ENCODE data around the gene PIEZO2. TPM values are rescaled to one million over a fixed set of nuclear protein-coding genes. Genes with fewer than 3 reads are reported as not detected.

The PIEZO2 gene
- polyA plus RNA-seq, 1 donor, result 25.1 TPM

GRCh38 chr18:11095674-11096293 lies 53.6 kb downstream of the PIEZO2 start:
- no peaks in the 10 kb centered on the region for H3K9me3 ChIP-seq (ENCODE audit: control insufficient read depth, low read depth, low read length)
- no peak overlapping the region for H3K4me3 ChIP-seq (ENCODE audit: low read length)
- no peaks in the 10 kb centered on the region for H3K27me3 ChIP-seq (ENCODE audit: control insufficient read depth, insufficient read depth, low read length)
- DNase-seq, result no peak
- H3K27ac ChIP-seq (ENCODE audit: low read length), result no peak overlapping the region
- WGBS (ENCODE audit: insufficient coverage, low lambda C conversion rate), result 90% methylated on average over 2 of the region's 6 CpGs
- H3K36me3 ChIP-seq (ENCODE audit: control insufficient read depth, insufficient read depth, low read length), result no peaks in the 10 kb centered on the region
- no peaks in the 10 kb centered on the region for H3K4me1 ChIP-seq (ENCODE audit: control insufficient read depth, insufficient read depth, low read length)

DNA sequence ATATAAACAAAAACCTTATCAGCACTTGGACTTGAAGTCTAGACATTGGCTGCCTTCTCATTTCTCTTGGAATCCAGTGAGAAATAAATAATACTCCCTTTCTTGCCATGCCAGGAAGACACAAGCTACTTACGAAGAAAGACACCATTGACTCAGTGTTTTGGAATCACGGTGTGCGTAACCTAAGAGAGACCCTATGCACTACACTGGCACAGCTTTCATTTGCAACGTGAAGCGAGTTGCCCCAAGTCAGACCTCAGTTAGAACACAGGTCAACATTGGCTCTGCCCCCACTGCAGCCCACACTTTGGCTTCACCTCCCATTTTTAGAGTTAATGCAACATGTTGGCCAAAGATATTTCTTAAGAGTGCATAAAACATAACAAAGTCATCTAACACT lies 54.2 kb downstream of the PIEZO2 start:
- no peak overlapping the region for H3K27ac ChIP-seq (ENCODE audit: low read length)
- H3K9me3 ChIP-seq (ENCODE audit: control insufficient read depth, low read depth, low read length), result no peaks in the 10 kb centered on the region
- H3K4me1 ChIP-seq (ENCODE audit: control insufficient read depth, insufficient read depth, low read length), result no peaks in the 10 kb centered on the region
- no peak overlapping the region for H3K4me3 ChIP-seq (ENCODE audit: low read length)
- H3K27me3 ChIP-seq (ENCODE audit: control insufficient read depth, insufficient read depth, low read length), result no peaks in the 10 kb centered on the region
- no peaks in the 10 kb centered on the region for H3K36me3 ChIP-seq (ENCODE audit: control insufficient read depth, insufficient read depth, low read length)
- DNase-seq, result no peak
- WGBS (ENCODE audit: insufficient coverage, low lambda C conversion rate), result no CpG with 5 or more reads among the region's 5 CpGs

DNA sequence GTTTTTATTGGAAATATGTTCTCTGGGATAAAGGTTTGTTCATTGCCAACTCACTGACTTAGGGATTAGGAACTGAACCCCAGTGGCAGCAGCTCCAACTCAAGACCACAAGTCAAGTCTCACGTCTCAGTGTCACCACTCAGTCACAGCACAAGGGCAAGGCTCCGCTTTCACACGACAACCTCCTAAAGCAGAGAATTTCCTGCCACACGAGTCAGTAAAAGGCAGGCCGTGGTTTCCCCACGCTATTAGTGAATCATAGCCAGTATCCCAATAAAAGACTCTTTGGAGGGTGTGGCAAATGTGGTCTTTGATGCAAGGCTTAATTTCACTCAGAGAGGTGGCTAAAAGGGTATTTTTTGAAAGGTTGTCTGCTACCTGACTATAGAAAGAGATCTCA lies 57.6 kb downstream of the PIEZO2 start:
- Histone ChIP-seq H3K27ac (ENCODE audit: low read length) (no peak overlapping the region), H3K9me3 (ENCODE audit: control insufficient read depth, low read depth, low read length) (no peaks in the 10 kb centered on the region), H3K36me3 (ENCODE audit: control insufficient read depth, insufficient read depth, low read length) (no peaks in the 10 kb centered on the region), H3K4me1 (ENCODE audit: control insufficient read depth, insufficient read depth, low read length) (peaks cover 14% of the 10 kb centered on the region), H3K4me3 (ENCODE audit: low read length) (no peak overlapping the region), H3K27me3 (ENCODE audit: control insufficient read depth, insufficient read depth, low read length) (no peaks in the 10 kb centered on the region)
- no peak for DNase-seq
- no CpG with 5 or more reads among the region's 6 CpGs for WGBS (ENCODE audit: insufficient coverage, low lambda C conversion rate)

- H3K27ac ChIP-seq (ENCODE audit: low read length), result peak overlapping the region; percentile 4
- no peak for DNase-seq
- peaks cover 14% of the 10 kb centered on the region for H3K4me1 ChIP-seq (ENCODE audit: control insufficient read depth, insufficient read depth, low read length)
- H3K36me3 ChIP-seq (ENCODE audit: control insufficient read depth, insufficient read depth, low read length), result no peaks in the 10 kb centered on the region
- H3K27me3 ChIP-seq (ENCODE audit: control insufficient read depth, insufficient read depth, low read length), result no peaks in the 10 kb centered on the region
- no peaks in the 10 kb centered on the region for H3K9me3 ChIP-seq (ENCODE audit: control insufficient read depth, low read depth, low read length)
- WGBS (ENCODE audit: insufficient coverage, low lambda C conversion rate), result no CpG with 5 or more reads among the region's 9 CpGs
- no peak overlapping the region for H3K4me3 ChIP-seq (ENCODE audit: low read length)
Measured at GRCh38 chr18:11089931-11090715, 59.2 kb downstream of the PIEZO2 start.

DNA sequence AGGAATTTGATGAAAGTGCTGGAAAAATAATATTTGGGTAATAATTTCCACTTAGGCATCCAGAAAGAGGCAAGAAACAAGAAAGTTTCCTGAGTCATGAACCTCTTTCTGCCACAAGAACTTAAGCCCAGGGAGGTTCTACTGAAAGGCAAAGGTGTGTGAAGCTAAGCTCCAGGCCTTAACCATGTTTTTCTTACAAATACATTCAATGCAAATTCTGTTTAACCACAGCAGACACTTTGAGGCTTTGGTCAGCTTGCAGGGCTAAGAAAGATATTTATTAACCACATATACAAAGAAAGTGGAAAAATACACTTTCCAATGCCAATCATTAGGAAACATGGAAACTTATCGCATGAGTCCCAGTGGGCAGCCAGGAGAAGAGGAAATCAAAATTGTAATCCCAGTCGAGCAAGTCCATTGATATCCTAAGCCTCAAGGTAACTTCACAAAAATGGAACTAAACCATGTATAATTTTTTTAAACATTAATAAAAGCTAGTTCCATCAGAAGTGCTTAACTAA lies 68.3 kb downstream of the PIEZO2 start:
- H3K4me3 ChIP-seq (ENCODE audit: low read length), result no peak overlapping the region
- H3K27me3 ChIP-seq (ENCODE audit: control insufficient read depth, insufficient read depth, low read length), result no peaks in the 10 kb centered on the region
- no peaks in the 10 kb centered on the region for H3K9me3 ChIP-seq (ENCODE audit: control insufficient read depth, low read depth, low read length)
- no peak for DNase-seq
- no peak overlapping the region for H3K27ac ChIP-seq (ENCODE audit: low read length)
- no CpG with 5 or more reads among the region's 2 CpGs for WGBS (ENCODE audit: insufficient coverage, low lambda C conversion rate)
- H3K4me1 ChIP-seq (ENCODE audit: control insufficient read depth, insufficient read depth, low read length), result peaks cover 17% of the 10 kb centered on the region
- H3K36me3 ChIP-seq (ENCODE audit: control insufficient read depth, insufficient read depth, low read length), result no peaks in the 10 kb centered on the region

DNA sequence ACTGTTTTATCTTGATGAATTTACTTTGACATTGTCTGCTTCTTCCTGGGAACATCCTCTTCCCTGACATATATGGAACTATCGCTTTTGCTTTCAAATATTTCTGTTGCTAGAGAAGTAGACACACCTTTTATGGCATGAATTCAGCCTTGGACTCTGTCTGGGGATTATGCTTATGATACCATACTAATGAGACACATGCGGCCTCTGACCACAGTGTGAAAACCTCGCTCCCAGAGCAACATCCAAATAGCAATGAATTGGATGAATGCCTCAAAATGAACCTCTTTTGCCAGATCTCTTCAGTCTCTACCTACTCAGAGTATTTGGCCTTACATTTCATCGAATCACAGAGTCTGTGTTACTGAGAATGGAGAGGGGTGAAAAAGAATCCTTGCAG lies 70.9 kb downstream of the PIEZO2 start:
- WGBS (ENCODE audit: insufficient coverage, low lambda C conversion rate), result no CpG with 5 or more reads among the region's 4 CpGs

GRCh38 chr18:11077548-11078187 lies 71.7 kb downstream of the PIEZO2 start:
- no peak for DNase-seq
- Histone ChIP-seq H3K36me3 (ENCODE audit: control insufficient read depth, insufficient read depth, low read length) (no peaks in the 10 kb centered on the region), H3K4me3 (ENCODE audit: low read length) (no peak overlapping the region), H3K4me1 (ENCODE audit: control insufficient read depth, insufficient read depth, low read length) (peaks cover 17% of the 10 kb centered on the region), H3K27me3 (ENCODE audit: control insufficient read depth, insufficient read depth, low read length) (no peaks in the 10 kb centered on the region), H3K9me3 (ENCODE audit: control insufficient read depth, low read depth, low read length) (no peaks in the 10 kb centered on the region), H3K27ac (ENCODE audit: low read length) (peak overlapping the region; percentile 56)
- WGBS (ENCODE audit: insufficient coverage, low lambda C conversion rate), result 20% methylated on average over 1 of the region's 5 CpGs

More for the DNA sequence above, 70.9 kb downstream of the PIEZO2 start:
- Histone ChIP-seq H3K36me3 (ENCODE audit: control insufficient read depth, insufficient read depth, low read length) (no peaks in the 10 kb centered on the region), H3K27me3 (ENCODE audit: control insufficient read depth, insufficient read depth, low read length) (no peaks in the 10 kb centered on the region), H3K4me3 (ENCODE audit: low read length) (no peak overlapping the region), H3K27ac (ENCODE audit: low read length) (peak overlapping the region; percentile 56), H3K9me3 (ENCODE audit: control insufficient read depth, low read depth, low read length) (no peaks in the 10 kb centered on the region), H3K4me1 (ENCODE audit: control insufficient read depth, insufficient read depth, low read length) (peaks cover 17% of the 10 kb centered on the region)
- DNase-seq, result peak; percentile 83 to 93

DNA sequence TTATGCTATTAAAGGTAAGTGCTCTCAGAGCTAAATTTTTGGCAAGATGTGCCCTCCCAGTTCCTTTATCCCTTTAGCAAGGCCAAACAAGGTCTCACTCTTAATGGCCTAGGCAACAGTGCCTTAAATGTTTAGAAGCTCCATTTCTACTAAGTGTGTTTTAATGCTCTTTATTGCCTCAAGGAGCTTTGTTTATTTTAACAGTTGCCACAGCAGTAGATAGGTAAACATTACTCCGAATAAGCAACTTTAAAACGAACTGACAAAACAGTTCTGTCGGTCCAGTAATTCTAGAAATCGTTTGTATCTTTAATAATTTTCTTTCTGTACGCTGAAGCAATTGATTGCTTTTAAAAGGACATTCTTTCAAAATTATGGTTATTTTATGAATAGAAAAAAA lies 74.5 kb downstream of the PIEZO2 start:
- DNase-seq, result no peak
- Histone ChIP-seq H3K9me3 (ENCODE audit: control insufficient read depth, low read depth, low read length) (no peaks in the 10 kb centered on the region), H3K27ac (ENCODE audit: low read length) (no peak overlapping the region), H3K4me1 (ENCODE audit: control insufficient read depth, insufficient read depth, low read length) (peaks cover 17% of the 10 kb centered on the region), H3K4me3 (ENCODE audit: low read length) (no peak overlapping the region), H3K27me3 (ENCODE audit: control insufficient read depth, insufficient read depth, low read length) (no peaks in the 10 kb centered on the region), H3K36me3 (ENCODE audit: control insufficient read depth, insufficient read depth, low read length) (no peaks in the 10 kb centered on the region)
- WGBS (ENCODE audit: insufficient coverage, low lambda C conversion rate), result 39% methylated on average over 4 of the region's 5 CpGs

GRCh38 chr18:11073971-11074370 lies 75.4 kb downstream of the PIEZO2 start:
- no CpG with 5 or more reads among the region's 9 CpGs for WGBS (ENCODE audit: insufficient coverage, low lambda C conversion rate)
- H3K27me3 ChIP-seq (ENCODE audit: control insufficient read depth, insufficient read depth, low read length), result no peaks in the 10 kb centered on the region

GRCh38 chr18:11072632-11073031 lies 76.7 kb downstream of the PIEZO2 start:
- Histone ChIP-seq H3K4me1 (ENCODE audit: control insufficient read depth, insufficient read depth, low read length) (peaks cover 5% of the 10 kb centered on the region), H3K36me3 (ENCODE audit: control insufficient read depth, insufficient read depth, low read length) (no peaks in the 10 kb centered on the region), H3K4me3 (ENCODE audit: low read length) (no peak overlapping the region), H3K27ac (ENCODE audit: low read length) (no peak overlapping the region), H3K9me3 (ENCODE audit: control insufficient read depth, low read depth, low read length) (no peaks in the 10 kb centered on the region), H3K27me3 (ENCODE audit: control insufficient read depth, insufficient read depth, low read length) (no peaks in the 10 kb centered on the region)
- DNase-seq, result no peak
- no CpG with 5 or more reads among the region's 5 CpGs for WGBS (ENCODE audit: insufficient coverage, low lambda C conversion rate)

More at GRCh38 chr18:11073971-11074370, 75.4 kb downstream of the PIEZO2 start:
- Histone ChIP-seq H3K4me3 (ENCODE audit: low read length) (no peak overlapping the region), H3K36me3 (ENCODE audit: control insufficient read depth, insufficient read depth, low read length) (no peaks in the 10 kb centered on the region), H3K27ac (ENCODE audit: low read length) (no peak overlapping the region), H3K9me3 (ENCODE audit: control insufficient read depth, low read depth, low read length) (no peaks in the 10 kb centered on the region), H3K4me1 (ENCODE audit: control insufficient read depth, insufficient read depth, low read length) (peaks cover 14% of the 10 kb centered on the region)
- DNase-seq, result no peak
